Hepatocyte (in vitro differentiated cells): ENCODE results near the gene GYPC. TPM values are rescaled to one million over a fixed set of nuclear protein-coding genes. Genes with fewer than 3 reads are reported as not detected.
"Not testable (repeated sequence)": the region's sequence is repeated elsewhere in the genome, so short reads cannot be mapped to it uniquely, and the experiment has no call there.

Experiments
- DNase-seq: peaks from one replicate; pipeline ENCODE4 v3.0.0-alpha.2; 2016; ENCODE audit warnings: low spot score
- H2AFZ ChIP-seq: fragments of 200-600 bp; sonication (generic); 2 replicates; pipeline ENCODE4 v1.6.0; 2016; ENCODE audit warnings: antibody characterized with exemption, mild to moderate bottlenecking
- H3K27ac ChIP-seq: fragments of 200-600 bp; sonication (generic); 2 replicates; pipeline ENCODE4 v1.5.1; 2016; ENCODE audit warnings: mild to moderate bottlenecking
- H3K27me3 ChIP-seq: fragments of 200-600 bp; sonication (generic); 2 replicates; pipeline ENCODE4 v1.6.1; 2016
- H3K36me3 ChIP-seq: fragments of 200-600 bp; sonication (generic); replicated peaks from 2 replicates; pipeline ENCODE4 v1.5.1; 2016; ENCODE audit warnings: low read depth; ENCODE audit not compliant: insufficient read depth
- H3K4me1 ChIP-seq: fragments of 200-600 bp; sonication (generic); 2 replicates; pipeline ENCODE4 v1.5.1; 2016; ENCODE audit warnings: mild to moderate bottlenecking, moderate library complexity; ENCODE audit not compliant: insufficient read depth
- H3K4me2 ChIP-seq: fragments of 200-600 bp; sonication (generic); 2 replicates; pipeline ENCODE4 v1.6.0; 2016
- H3K4me3 ChIP-seq: fragments of 200-600 bp; sonication (generic); 2 replicates; pipeline ENCODE4 v1.5.1; 2016; ENCODE audit warnings: mild to moderate bottlenecking
- H3K79me2 ChIP-seq: fragments of 200-600 bp; sonication (generic); 2 replicates; pipeline ENCODE4 v1.6.0; 2017; ENCODE audit warnings: mild to moderate bottlenecking
- H3K9me2 ChIP-seq: fragments of 200-600 bp; sonication (generic); replicated peaks from 2 replicates; pipeline ENCODE4 v1.6.0; 2017; ENCODE audit warnings: mild to moderate bottlenecking; ENCODE audit not compliant: insufficient read depth
- H3K9me3 ChIP-seq: fragments of 200-600 bp; sonication (generic); 2 replicates; pipeline ENCODE4 v1.5.1; 2016; ENCODE audit warnings: low read depth, mild to moderate bottlenecking
- H4K20me1 ChIP-seq: fragments of 200-600 bp; sonication (generic); 2 replicates; pipeline ENCODE4 v1.6.0; 2016; ENCODE audit warnings: mild to moderate bottlenecking; ENCODE audit not compliant: insufficient read depth, poor library complexity, severe bottlenecking
- CTCF ChIP-seq: fragments of 200-600 bp; sonication (generic); IDR thresholded peaks from 2 replicates; pipeline ENCODE4 v1.5.1; 2016; ENCODE audit warnings: antibody characterized with exemption, mild to moderate bottlenecking; ENCODE audit not compliant: poor library complexity
- EZH2 ChIP-seq: fragments of 200-600 bp; sonication (generic); IDR thresholded peaks from 2 replicates; pipeline ENCODE4 v1.6.1; 2016; ENCODE audit warnings: antibody characterized with exemption, mild to moderate bottlenecking, borderline replicate concordance
- EZH2phosphoT487 ChIP-seq: fragments of 200-600 bp; sonication (generic); IDR thresholded peaks from one replicate; pipeline ENCODE4 v1.6.1; 2018; ENCODE audit warnings: antibody characterized with exemption, mild to moderate bottlenecking, low read depth, moderate library complexity; ENCODE audit not compliant: unreplicated experiment, severe bottlenecking
- WGBS: methylation state at CpG from one replicate; pipeline ENCODE4 v1.1.6; 2016; ENCODE audit warnings: low lambda C conversion rate; ENCODE audit errors: missing lambda C conversion rate; 5-methylcytosine and 5-hydroxymethylcytosine counted together
- polyA plus RNA-seq: library from polyadenylated mRNA; unstranded; fragments of >200 nt; fragmentation: Nextera tagmentation; extraction: Ambion mirVana; gene quantifications from 2 replicates; pipeline ENCODE4 v1.2.1, GENCODE V29; 2016
- total RNA-seq: library from RNA; depleted of rRNA; stranded (reverse); fragments of >200 nt; gene quantifications from 2 replicates; pipeline ENCODE4 v1.2.3, GENCODE V29; 2014

Gene GYPC
- total and polyA plus RNA-seq, 2 experiments from 2014 or later = 35.0 to 87.7 TPM

- no peaks in the 10 kb centered on the region for H3K27me3 ChIP-seq
- no peaks in the 10 kb centered on the region for H3K9me2 ChIP-seq
- H3K36me3 ChIP-seq = no peaks in the 10 kb centered on the region
- no peaks in the 10 kb centered on the region for H3K4me1 ChIP-seq
- H3K4me3 ChIP-seq = no peak overlapping the region
- no peak overlapping the region for H3K4me2 ChIP-seq
- TF ChIP-seq CTCF (no peak), EZH2 (no peak), EZH2phosphoT487 (no peak)
- no peak for DNase-seq
- no peak overlapping the region for H2AFZ ChIP-seq
- H4K20me1 ChIP-seq = no peaks in the 10 kb centered on the region
- 90% methylated on average over 2 of the region's 2 CpGs for whole genome bisulfite sequencing
- H3K9me3 ChIP-seq = no peaks in the 10 kb centered on the region
- H3K79me2 ChIP-seq = no peaks in the 10 kb centered on the region
- no peak overlapping the region for H3K27ac ChIP-seq
These were observed 31.5 kb downstream of the GYPC start for GRCh38 chr2:126687503-126687902.

GRCh38 chr2:126688594-126688993 lies 32.6 kb downstream of the GYPC start:
- H3K4me3 ChIP-seq, H3K9me2 ChIP-seq, H3K9me3 ChIP-seq, H2AFZ ChIP-seq, H3K4me1 ChIP-seq, H3K79me2 ChIP-seq, H3K36me3 ChIP-seq, H3K27ac ChIP-seq, H3K27me3 ChIP-seq, H3K4me2 ChIP-seq, DNase-seq, H4K20me1 ChIP-seq: not testable (repeated sequence)
- 95% methylated on average over 2 of the region's 2 CpGs for WGBS

- not testable (repeated sequence) for DNase-seq, H3K4me3 ChIP-seq, H2AFZ ChIP-seq, H3K27me3 ChIP-seq, H3K4me1 ChIP-seq, H3K9me3 ChIP-seq, H3K9me2 ChIP-seq, H3K36me3 ChIP-seq, H3K27ac ChIP-seq, H3K79me2 ChIP-seq, H3K4me2 ChIP-seq, H4K20me1 ChIP-seq
- WGBS = 0% methylated on average over 1 of the region's 1 CpG
These were observed 36.3 kb downstream of the GYPC start for GRCh38 chr2:126692241-126692640.

- H3K4me2 ChIP-seq, DNase-seq, H3K9me3 ChIP-seq, H3K9me2 ChIP-seq, H3K27ac ChIP-seq, H3K36me3 ChIP-seq, H4K20me1 ChIP-seq, H3K4me1 ChIP-seq, H2AFZ ChIP-seq, H3K79me2 ChIP-seq, H3K4me3 ChIP-seq, H3K27me3 ChIP-seq: not testable (repeated sequence)
- WGBS = 85% methylated on average over 3 of the region's 3 CpGs
These were observed 37.1 kb downstream of the GYPC start for GRCh38 chr2:126692934-126693592.

GRCh38 chr2:126696644-126697520 lies 40.9 kb downstream of the GYPC start:
- H3K4me2 ChIP-seq = no peak overlapping the region
- no peak overlapping the region for H2AFZ ChIP-seq
- H3K79me2 ChIP-seq = no peaks in the 10 kb centered on the region
- no peaks in the 10 kb centered on the region for H3K9me3 ChIP-seq
- H3K9me2 ChIP-seq = no peaks in the 10 kb centered on the region
- no peaks in the 10 kb centered on the region for H3K4me1 ChIP-seq
- no peak for DNase-seq
- 92% methylated on average over 15 of the region's 15 CpGs for WGBS
- no peak overlapping the region for H3K4me3 ChIP-seq
- H3K36me3 ChIP-seq = no peaks in the 10 kb centered on the region
- no peak overlapping the region for H3K27ac ChIP-seq
- H4K20me1 ChIP-seq = no peaks in the 10 kb centered on the region
- no peaks in the 10 kb centered on the region for H3K27me3 ChIP-seq
- TF ChIP-seq EZH2 (no peak), EZH2phosphoT487 (no peak), CTCF (no peak)
